HG03457 (cell line): ENCODE measurements around the gene PTGS1.
"Not testable (repeated sequence)": the region's sequence is repeated elsewhere in the genome, so short reads cannot be mapped to it uniquely, and the experiment has no call there.

Experiments used
- ATAC-seq: cut with Tn5 transposase; IDR thresholded peaks from one replicate; pipeline ENCODE4 v1.9.1; 2021; ENCODE audit warnings: moderate number of reproducible peaks; ENCODE audit not compliant: unreplicated experiment

Gene PTGS1

GRCh38 chr9:122394265-122395125 is 23.7 kb downstream of the PTGS1 start:
- no peak for ATAC-seq

- ATAC-seq = no peak
These were observed 25.9 kb downstream of the PTGS1 start for GRCh38 chr9:122396614-122397148.

DNA sequence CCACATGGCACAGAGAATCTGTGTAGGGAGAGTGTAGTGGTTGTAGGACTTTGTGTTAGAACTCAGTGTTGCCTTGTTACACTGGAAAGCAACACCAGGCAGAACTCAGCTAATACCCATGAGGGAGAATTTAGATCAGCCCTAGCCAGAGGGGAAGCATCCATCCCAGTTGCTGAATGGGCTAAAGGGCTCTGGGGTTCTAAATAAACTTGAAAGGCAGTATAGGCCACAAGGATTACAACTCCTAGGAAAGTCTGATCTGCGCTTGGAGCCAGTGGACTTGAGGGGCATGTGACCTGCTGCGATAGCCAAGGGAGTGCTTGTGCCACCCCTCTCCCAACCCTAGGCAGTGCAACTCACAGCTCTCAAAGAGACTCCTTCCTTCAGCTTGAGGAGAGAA is 26.9 kb downstream of the PTGS1 start:
- no peak for ATAC-seq

DNA sequence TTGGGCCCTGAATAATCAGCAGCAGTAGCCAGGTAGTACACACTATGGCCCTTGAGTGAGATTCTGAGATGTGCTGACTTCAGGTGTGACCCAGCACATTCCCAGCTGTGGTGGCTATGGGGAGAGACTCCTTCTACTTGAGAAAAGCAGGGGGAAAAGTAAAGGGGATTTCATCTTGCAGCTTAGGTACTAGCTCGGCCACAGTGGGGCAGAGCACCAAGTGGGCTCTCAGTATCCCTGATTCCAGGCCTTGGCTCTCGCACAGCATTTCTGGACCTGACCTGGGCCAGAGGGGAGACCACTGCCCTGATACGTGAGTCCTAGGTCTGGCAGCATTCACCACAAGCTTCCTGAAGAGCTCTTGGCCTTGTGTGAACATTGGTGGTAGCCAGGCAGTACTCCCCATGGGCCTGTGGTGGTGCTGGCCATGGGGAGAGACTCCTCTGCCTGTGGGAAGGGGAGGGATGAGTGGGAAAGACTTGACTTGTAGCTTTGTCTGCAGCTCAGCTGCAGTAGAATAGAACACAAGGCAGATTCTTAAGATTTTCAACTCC is 27.6 kb downstream of the PTGS1 start:
- no peak for ATAC-seq

DNA sequence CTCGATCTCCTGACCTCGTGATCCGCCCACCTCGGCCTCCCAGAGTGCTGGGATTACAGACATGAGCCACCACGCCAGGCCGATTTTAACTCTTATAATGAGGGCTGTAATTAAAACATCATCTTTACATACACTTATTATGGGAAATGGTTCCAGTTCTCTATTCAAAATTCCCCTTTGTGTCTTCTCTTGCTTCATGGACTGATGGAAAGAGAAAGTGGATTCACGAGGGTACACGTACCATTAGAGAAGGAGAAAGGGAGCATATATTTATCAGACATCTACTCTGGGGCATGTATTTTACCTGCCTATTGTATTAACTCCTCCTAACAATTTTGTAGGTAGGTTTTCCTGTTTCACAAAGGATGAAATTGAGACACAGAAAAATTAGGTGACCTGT is 31.1 kb downstream of the PTGS1 start:
- ATAC-seq = no peak

DNA sequence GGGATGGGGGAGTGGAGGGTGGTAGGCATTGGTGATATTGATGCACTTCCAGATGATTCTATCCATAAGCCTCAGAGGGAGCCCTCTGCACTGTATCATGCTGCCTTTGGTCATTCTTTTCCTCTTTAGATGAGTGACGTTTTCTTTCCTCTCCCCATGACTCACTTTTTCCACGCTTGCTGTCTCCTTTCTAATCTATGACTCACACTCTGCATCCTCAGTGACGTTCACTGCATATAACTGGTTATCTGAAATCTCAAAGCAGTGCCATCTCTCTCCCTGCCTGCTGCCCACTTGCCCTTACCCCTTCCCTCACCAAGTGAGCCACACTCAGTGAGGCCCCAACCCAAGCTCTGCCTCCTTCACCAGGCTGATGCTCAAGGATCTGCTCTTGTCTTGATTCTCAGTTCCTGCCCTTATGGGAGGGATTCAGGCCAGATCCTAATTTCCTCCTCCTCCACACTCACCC is 31.6 kb downstream of the PTGS1 start:
- ATAC-seq = no peak

- ATAC-seq = no peak
These were observed 32.0 kb downstream of the PTGS1 start for GRCh38 chr9:122402874-122403273.

DNA sequence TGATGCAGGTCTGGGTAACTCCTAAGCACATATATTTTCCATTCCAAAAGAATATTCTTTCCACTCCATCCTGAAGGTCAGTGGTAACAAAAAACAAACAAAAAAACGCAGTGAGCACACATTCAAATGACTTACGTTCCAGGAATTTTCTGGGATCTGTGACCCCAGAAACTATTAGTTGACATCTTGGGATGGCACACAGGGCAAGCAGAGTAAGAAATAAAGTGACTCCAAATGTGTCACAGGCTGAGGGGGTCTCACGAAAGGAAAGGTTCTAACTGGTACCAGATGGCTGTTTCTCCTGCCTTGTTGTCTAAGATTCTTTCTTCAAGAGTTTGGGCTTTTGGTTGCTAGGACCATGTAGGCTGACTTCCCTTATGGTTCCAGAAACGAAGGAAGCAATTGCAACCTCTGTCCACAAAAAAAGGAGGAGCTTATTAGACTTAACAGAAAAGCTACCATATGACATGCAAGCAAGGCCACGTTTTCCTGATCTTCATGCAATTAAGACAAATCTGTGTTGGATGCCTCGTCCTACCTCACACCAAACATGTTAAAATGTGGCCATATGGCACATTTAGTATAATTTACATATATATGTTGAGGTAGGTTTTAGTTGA is 32.7 kb downstream of the PTGS1 start:
- ATAC-seq = no peak

DNA sequence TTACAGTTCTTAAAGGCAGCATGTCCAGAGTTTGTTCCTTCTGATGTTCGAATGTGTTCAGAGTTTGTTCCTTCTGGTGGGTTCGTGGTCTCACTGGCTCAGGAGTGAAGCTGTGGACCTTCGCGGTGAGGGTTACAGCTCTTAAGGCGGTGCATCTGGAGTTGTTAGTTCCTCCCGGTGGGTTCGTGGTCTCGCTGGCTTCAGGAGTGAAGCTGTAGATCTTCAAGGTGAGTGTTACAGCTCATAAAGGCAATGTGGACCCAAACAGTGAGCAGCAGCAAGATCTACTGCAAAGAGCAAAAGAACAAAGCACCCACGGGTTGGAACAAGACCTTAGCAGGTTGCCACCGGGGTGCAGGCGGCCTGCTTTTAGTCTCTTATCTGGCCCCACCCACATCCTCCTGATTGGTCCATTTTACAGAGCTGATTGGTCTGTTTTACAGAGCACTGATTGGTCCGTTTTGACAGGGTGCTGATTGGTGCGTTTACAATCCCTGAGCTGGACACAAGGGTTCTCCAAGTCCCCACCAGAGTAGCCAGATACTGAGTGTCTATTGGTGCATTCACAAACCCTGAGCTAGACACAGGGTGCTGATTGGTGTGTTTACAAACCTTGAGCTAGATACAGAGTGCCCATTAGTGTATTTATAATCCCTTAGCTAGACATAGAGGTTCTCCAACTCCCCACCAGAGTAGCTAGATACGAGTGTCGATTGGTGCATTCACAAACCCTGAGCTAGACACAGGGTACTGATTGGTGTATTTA is 34.7 kb downstream of the PTGS1 start:
- not testable (repeated sequence) for ATAC-seq

DNA sequence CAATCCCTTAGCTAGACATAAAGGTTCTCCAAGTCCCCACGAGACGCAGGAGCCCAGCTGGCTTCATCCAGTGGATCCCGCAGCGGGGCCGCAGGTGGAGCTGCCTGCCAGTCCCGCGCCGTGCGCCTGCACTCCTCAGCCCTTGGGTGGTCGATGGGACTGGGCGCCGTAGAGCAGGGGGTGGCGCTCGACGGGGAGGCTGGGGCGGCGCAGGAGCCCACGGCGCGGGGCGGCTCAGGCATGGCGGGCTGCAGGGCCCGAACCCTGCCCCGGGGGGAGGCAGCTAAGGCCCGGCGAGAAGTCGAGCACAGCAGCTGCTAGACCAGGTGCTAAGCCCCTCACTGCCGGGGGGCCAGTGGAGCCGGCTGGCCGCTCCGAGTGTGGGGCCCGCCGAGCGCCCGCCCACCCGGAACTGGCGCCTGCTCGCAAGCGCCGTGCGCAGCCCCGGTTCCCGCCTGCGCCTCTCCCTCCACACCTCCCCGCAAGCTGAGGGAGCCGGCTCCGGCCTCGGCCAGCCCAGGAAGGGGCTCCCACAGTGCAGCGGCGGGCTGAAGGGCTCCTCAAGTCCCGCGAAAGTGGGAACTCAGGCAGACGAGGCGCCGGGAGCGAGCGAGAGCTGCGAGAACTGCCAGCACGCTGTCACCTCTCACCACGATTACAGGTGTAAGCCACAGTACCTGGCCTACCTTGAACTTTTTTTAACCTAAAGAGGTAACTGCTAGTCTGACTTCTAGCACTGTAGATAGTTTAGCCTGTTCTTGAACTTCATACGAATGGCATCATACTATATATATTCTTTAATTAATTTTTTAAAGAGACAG is 35.5 kb downstream of the PTGS1 start:
- no peak for ATAC-seq

GRCh38 chr9:122414108-122414507 is 43.3 kb downstream of the PTGS1 start:
- not testable (repeated sequence) for ATAC-seq

DNA sequence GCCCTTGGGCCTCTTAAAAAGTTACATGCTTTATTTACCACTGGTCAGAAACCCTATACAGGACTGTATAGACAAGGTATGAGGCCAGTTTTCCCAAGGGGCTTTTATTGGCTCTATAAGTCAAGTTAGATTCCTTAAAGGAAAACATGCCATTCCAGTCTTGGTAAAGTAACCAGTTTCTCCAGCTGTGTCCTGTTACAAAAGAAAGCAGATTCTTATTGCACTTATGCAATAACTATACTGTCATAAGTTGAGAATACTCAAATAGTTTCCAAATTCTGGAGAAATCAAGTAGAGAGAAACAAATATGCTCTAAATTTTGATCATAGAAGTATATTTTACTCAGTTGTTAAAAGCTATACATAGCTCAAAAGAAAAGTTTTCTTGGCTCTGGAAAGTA is 47.2 kb downstream of the PTGS1 start:
- ATAC-seq = no peak

DNA sequence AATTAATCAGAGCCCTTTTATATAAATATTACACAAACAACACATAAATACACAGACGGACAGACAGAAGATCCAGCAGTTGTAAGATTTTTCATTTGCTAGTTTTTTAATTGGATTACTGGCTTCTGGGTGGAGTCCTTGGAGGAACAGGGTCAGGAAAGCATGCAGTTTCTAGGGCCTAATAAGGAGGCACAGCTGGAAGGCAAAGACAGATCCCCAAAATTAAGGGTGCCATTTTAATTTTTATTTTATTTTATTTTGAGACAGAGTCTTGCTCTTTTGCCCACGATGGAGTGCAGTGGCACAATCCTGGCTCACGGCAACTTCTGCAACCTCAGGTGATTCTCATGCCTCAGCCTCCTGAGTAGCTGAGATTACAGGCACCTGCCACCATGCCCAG is 49.5 kb downstream of the PTGS1 start:
- no peak for ATAC-seq

DNA sequence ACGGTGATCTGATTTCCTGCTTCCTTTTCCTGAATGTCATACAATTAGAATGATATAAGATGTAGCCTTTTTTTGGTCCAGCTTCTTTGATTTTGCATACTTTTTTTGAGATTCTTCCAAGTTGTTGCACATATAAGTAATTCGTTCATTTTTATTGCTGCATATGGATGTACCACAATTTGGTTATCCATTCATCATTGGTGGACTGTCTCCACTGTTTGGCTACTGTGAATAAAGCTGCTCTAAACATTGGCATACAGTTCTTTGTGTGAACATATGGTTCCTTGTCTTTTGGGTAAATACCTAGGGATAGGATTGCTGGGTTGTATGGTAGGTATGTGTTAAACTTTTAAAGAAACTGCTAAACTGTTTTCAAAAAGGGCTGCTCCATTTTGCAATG is 54.3 kb downstream of the PTGS1 start:
- no peak for ATAC-seq

DNA sequence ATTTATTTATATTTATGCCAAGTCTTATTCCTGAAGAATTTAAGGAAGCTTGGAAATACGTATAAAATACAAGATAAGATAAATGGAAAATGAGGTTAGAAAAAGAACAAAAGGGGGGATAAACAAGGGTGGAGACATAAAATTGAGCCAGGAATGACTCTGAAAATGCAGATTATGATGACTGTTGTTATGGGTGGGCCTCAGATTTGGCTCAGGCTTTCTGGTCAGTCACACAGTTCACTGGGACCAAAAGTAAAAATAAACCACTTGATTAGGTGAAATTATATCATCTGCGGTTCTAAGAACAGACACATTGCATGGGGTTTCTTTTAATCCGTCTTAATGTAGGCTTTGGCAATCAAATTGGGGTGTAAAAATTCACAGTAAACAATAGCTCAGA is 55.9 kb downstream of the PTGS1 start:
- no peak for ATAC-seq

DNA sequence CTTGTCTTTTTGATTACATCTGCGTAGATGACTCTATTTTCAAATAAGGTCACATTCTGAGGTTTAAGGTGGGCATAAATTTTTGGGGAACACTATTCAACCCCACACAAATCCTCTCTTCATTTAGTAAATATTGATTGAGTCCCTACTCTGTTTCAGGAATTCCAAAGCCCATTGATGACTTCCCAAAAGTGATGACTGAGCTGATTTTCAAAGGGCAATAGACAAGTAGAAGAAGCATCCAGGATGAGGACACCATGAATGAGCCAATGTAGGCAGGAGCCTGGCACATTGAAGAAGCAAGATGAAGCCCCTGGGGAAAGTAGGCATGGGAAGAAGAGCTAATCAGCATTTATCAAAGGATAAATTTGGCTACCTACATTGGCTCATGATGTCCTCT is 71.7 kb downstream of the PTGS1 start:
- ATAC-seq = no peak

- ATAC-seq = no peak
These were observed 73.4 kb downstream of the PTGS1 start for GRCh38 chr9:122444041-122444733.
